ENCODE data around the gene HEXB.

The HEXB gene

DNA sequence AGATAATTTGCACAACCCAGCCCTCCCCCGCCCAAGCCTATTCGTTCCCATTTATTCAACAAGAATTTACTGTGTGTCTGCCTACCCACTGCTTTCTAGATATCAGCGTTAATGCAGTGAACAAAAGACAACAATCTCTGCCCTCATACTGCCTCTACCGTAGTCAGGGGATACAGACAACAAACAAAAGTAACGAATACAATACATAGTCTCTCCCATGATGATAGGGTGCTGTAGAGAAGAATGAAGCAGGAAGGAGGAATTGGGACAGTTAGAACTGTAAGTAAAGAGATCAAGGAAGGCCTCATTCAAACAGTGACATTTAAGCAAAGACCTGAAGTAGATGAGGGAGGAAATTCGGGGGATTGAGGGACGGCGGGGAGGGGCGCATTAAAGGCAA, 80.2 kb downstream of the HEXB start:
- H3K4me1 ChIP-seq (ENCODE audit: control insufficient read depth in 5 of 5, insufficient read depth in 5 of 5, low read length in 5 of 5), result peaks cover 5 to 29% (median 26%) of the 10 kb centered on the region in 5 donors
- no peaks in the 10 kb centered on the region for H3K27me3 ChIP-seq (ENCODE audit: control insufficient read depth in 5 of 5, insufficient read depth in 4 of 5, low read length in 5 of 5)
- peak overlapping the region in 2 of 5 donors; percentile 48 to 51 for H3K9ac ChIP-seq (ENCODE audit: low read length in 5 of 5)
- no peak overlapping the region for H3K4me3 ChIP-seq (ENCODE audit: low read depth in 1 of 5, low read length in 5 of 5)
- no peak overlapping the region for H3K27ac ChIP-seq (ENCODE audit: low read depth, low read length)
- H3K36me3 ChIP-seq (ENCODE audit: control insufficient read depth in 5 of 5, insufficient read depth in 5 of 5, low read length in 5 of 5), result peaks cover 13 to 30% (median 26%) of the 10 kb centered on the region in 5 donors
- H3K9me3 ChIP-seq (ENCODE audit: control insufficient read depth in 5 of 5, low read length in 5 of 5), result no peaks in the 10 kb centered on the region

DNA sequence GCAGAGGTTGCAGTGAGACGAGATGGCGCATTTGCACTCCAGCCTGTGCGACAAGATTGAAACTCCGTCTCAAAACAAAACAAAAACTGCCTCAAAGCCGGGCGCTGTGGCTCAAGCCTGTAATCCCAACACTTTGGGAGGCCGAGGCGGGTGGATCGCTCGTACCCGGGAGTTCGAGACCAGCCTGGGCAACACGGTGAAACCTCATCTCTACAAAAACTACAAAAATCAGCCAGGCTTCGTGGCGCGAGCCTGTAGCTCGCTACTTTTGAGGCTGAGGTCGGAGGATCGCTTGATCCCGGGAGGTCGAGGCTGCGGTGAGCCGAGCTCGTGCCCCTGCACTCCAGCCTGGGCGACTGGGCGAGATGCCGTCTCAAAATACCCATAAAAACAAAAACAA, 80.9 kb downstream of the HEXB start:
- Histone ChIP-seq H3K9me3 (ENCODE audit: control insufficient read depth in 5 of 5, low read length in 5 of 5) (no peaks in the 10 kb centered on the region), H3K4me1 (ENCODE audit: control insufficient read depth in 5 of 5, insufficient read depth in 5 of 5, low read length in 5 of 5) (peaks cover 5 to 29% (median 26%) of the 10 kb centered on the region in 5 donors), H3K27ac (ENCODE audit: low read depth, low read length) (peak overlapping the region; percentile 96), H3K36me3 (ENCODE audit: control insufficient read depth in 5 of 5, insufficient read depth in 5 of 5, low read length in 5 of 5) (peaks cover 16 to 28% (median 26%) of the 10 kb centered on the region in 5 donors), H3K4me3 (ENCODE audit: low read depth in 1 of 5, low read length in 5 of 5) (peak overlapping the region; percentile 95 to 100 (median 97)), H3K9ac (ENCODE audit: low read length in 5 of 5) (peak overlapping the region; percentile 48 to 99 (median 95)), H3K27me3 (ENCODE audit: control insufficient read depth in 5 of 5, insufficient read depth in 4 of 5, low read length in 5 of 5) (no peaks in the 10 kb centered on the region)

DNA sequence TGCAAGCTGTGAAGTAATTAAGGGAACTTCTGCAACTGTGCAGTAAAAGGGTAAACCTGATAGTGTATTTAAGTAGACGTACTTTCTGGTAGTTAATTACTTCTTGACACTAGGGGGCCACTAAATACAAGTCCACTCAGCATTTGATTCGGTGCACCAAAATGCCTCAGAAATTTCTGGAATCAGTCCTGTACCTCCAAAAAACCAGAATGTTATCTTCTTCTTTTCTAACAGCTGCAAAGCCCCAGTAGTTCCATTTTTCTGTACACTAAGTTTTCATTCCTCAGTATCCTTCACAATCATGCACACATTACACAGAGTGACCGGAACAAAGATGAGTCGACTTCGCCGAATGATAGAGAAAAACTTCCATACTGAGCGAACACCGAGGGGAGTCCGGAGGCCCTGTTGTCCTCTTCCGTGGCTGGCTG, 81.4 kb downstream of the HEXB start:
- peak overlapping the region; percentile 83 to 99 (median 95) for H3K9ac ChIP-seq (ENCODE audit: low read length in 5 of 5)

DNA sequence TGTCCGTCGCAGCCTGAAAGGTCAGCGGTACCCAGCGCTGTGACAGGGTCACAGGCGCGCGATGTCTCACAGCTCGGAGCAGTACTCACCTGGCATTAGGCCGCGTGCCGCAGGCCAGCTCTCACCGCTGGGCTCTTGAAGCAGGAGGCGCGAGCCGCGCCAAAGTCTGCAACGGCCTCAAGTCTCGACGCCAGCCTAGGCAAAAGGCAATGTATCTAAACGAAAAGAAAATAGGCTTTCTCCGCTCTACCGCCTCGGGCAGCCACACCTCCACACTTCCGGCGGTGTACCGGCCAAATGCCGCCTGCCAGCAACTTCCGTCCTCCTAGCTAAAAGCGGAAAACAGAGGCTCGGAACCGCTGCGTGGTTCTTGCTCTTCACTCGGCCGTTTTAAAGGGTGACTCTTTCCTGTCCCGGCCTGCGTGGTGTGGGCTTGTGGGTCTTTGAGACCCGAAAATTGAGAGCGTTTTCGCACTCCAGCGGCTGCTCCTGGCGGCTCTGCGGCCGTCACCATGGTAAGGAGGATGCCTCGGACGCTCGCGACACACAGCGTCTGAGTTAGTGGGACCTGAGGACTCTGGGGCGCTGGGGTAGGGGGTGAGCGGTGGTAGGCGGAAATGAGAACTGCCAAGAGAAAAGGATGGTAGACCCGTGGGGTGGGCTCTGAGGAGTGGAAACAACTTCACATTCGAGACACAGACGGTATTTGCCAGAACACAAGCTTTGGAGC, 82.0 kb downstream of the HEXB start, which contains the start of the genes GFM2 and NSA2:
Gene GFM2 (minus strand): TSS at position 269 of the 730 bp plus-strand sequence. CDS start 3,375 bp downstream, outside the sequence.
Gene NSA2 (plus strand): TSS at position 401 of the 730 bp plus-strand sequence. CDS start 112 bp downstream, at position 513.
- H3K9ac ChIP-seq (ENCODE audit: low read length in 5 of 5), result peak within 1 kb of the TSS; percentile 83 to 99 (median 95)
- H3K4me1 ChIP-seq (ENCODE audit: control insufficient read depth in 5 of 5, insufficient read depth in 5 of 5, low read length in 5 of 5), result peaks cover 5 to 29% (median 26%) of the 10 kb centered on the region in 5 donors
- peak within 1 kb of the TSS; percentile 96 for H3K27ac ChIP-seq (ENCODE audit: low read depth, low read length)
- no peaks in the 10 kb centered on the region for H3K27me3 ChIP-seq (ENCODE audit: control insufficient read depth in 5 of 5, insufficient read depth in 4 of 5, low read length in 5 of 5)
- H3K9me3 ChIP-seq (ENCODE audit: control insufficient read depth in 5 of 5, low read length in 5 of 5), result no peaks in the 10 kb centered on the region
- peaks cover 19 to 31% (median 26%) of the 10 kb centered on the region in 5 donors for H3K36me3 ChIP-seq (ENCODE audit: control insufficient read depth in 5 of 5, insufficient read depth in 5 of 5, low read length in 5 of 5)
- peak within 1 kb of the TSS; percentile 95 to 100 (median 97) for H3K4me3 ChIP-seq (ENCODE audit: low read depth in 1 of 5, low read length in 5 of 5)

More for the DNA sequence above, 81.4 kb downstream of the HEXB start:
- Histone ChIP-seq H3K36me3 (ENCODE audit: control insufficient read depth in 5 of 5, insufficient read depth in 5 of 5, low read length in 5 of 5) (peaks cover 18 to 33% (median 28%) of the 10 kb centered on the region in 5 donors), H3K27me3 (ENCODE audit: control insufficient read depth in 5 of 5, insufficient read depth in 4 of 5, low read length in 5 of 5) (no peaks in the 10 kb centered on the region), H3K4me1 (ENCODE audit: control insufficient read depth in 5 of 5, insufficient read depth in 5 of 5, low read length in 5 of 5) (peaks cover 5 to 29% (median 26%) of the 10 kb centered on the region in 5 donors), H3K9me3 (ENCODE audit: control insufficient read depth in 5 of 5, low read length in 5 of 5) (no peaks in the 10 kb centered on the region), H3K27ac (ENCODE audit: low read depth, low read length) (peak overlapping the region; percentile 96), H3K4me3 (ENCODE audit: low read depth in 1 of 5, low read length in 5 of 5) (peak overlapping the region; percentile 95 to 100 (median 97))

DNA sequence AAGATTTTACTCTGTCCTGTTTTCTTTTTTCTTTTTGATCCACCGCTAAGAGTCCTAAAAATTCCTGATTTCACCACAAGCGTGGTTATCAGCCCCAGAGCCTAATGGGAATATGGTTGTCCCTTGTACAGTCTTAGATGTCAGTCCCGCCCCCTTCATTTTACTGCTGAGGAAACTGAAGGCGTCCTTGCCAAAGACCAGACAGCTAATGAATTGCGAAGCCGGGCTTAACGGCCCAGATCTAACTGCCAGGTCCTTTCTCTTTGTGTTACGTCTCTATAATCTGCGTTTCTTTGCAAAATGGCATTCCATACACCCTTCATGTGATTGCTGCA, 82.5 kb downstream of the HEXB start:
- peak overlapping the region; percentile 96 for H3K27ac ChIP-seq (ENCODE audit: low read depth, low read length)
- H3K36me3 ChIP-seq (ENCODE audit: control insufficient read depth in 5 of 5, insufficient read depth in 5 of 5, low read length in 5 of 5), result peaks cover 17 to 31% (median 24%) of the 10 kb centered on the region in 5 donors
- H3K4me1 ChIP-seq (ENCODE audit: control insufficient read depth in 5 of 5, insufficient read depth in 5 of 5, low read length in 5 of 5), result peaks cover 5 to 29% (median 26%) of the 10 kb centered on the region in 5 donors
- no peaks in the 10 kb centered on the region for H3K27me3 ChIP-seq (ENCODE audit: control insufficient read depth in 5 of 5, insufficient read depth in 4 of 5, low read length in 5 of 5)
- no peaks in the 10 kb centered on the region for H3K9me3 ChIP-seq (ENCODE audit: control insufficient read depth in 5 of 5, low read length in 5 of 5)
- H3K9ac ChIP-seq (ENCODE audit: low read length in 5 of 5), result peak overlapping the region; percentile 83 to 99 (median 95)
- peak overlapping the region; percentile 95 to 100 (median 97) for H3K4me3 ChIP-seq (ENCODE audit: low read depth in 1 of 5, low read length in 5 of 5)
